ENCODE data around the gene UNC45A.

UNC45A gene

GRCh38 chr15:90942354-90943120, 7.5 kb downstream of the UNC45A start:
- no peak overlapping the region for H3K27ac ChIP-seq (ENCODE audit: low read length, poor library complexity, severe bottlenecking)
- H3K4me3 ChIP-seq (ENCODE audit: insufficient read depth in 1 of 2, low read depth in 1 of 2, low read length in 2 of 2): no peak overlapping the region
- H2BK15ac ChIP-seq (ENCODE audit: low read depth, poor library complexity, severe bottlenecking): no peak overlapping the region
- no peak overlapping the region for H3K23ac ChIP-seq (ENCODE audit: low read length in 2 of 2)
- H3K14ac ChIP-seq (ENCODE audit: low read length in 2 of 2): no peak overlapping the region
- no peak for DNase-seq
- H2BK120ac ChIP-seq (ENCODE audit: low read depth, low read length): no peak overlapping the region
- no peak overlapping the region for H4K91ac ChIP-seq (ENCODE audit: low read length)
- peaks cover 10% of the 10 kb centered on the region for H3K4me1 ChIP-seq (ENCODE audit: control insufficient read depth, insufficient read depth, low read depth, low read length)
- no peak overlapping the region for H2AFZ ChIP-seq (ENCODE audit: low read depth, low read length)
- WGBS: 92% methylated on average over 12 of the region's 12 CpGs
- H3K9me3 ChIP-seq (ENCODE audit: control insufficient read depth, low read length): no peaks in the 10 kb centered on the region
- H2BK12ac ChIP-seq (ENCODE audit: low read length in 2 of 2): no peak overlapping the region
- no peak overlapping the region for H2AK5ac ChIP-seq (ENCODE audit: low read length, severe bottlenecking)
- H3K18ac ChIP-seq (ENCODE audit: low read depth in 1 of 2, low read length in 2 of 2): no peak overlapping the region
- H3K27me3 ChIP-seq (ENCODE audit: control insufficient read depth in 1 of 2, insufficient read depth in 1 of 2, low read length in 2 of 2): no peaks in the 10 kb centered on the region
- H2BK5ac ChIP-seq (ENCODE audit: low read depth, low read length, poor library complexity, severe bottlenecking): no peak overlapping the region
- no peak overlapping the region for H3K9ac ChIP-seq (ENCODE audit: low read length)
- H3K79me1 ChIP-seq (replicated peaks; ENCODE audit: low read length, poor library complexity, severe bottlenecking): peaks cover 39% of the 10 kb centered on the region
- H3K4me2 ChIP-seq (ENCODE audit: low read length, poor library complexity, severe bottlenecking): no peak overlapping the region
- no peak overlapping the region for H3K4ac ChIP-seq (ENCODE audit: low read depth in 1 of 2, low read length in 2 of 2)
- no peak overlapping the region for H4K8ac ChIP-seq (ENCODE audit: low read length)
- peaks cover 81 to 86% of the 10 kb centered on the region in 2 experiments for H3K36me3 ChIP-seq (ENCODE audit: control insufficient read depth in 1 of 2, insufficient read depth in 2 of 2, low read depth in 1 of 2, low read length in 2 of 2)

- H3K4me2 ChIP-seq (ENCODE audit: low read length, poor library complexity, severe bottlenecking): no peak overlapping the region
- H3K4ac ChIP-seq (ENCODE audit: low read depth in 1 of 2, low read length in 2 of 2): no peak overlapping the region
- H3K36me3 ChIP-seq (ENCODE audit: control insufficient read depth in 1 of 2, insufficient read depth in 2 of 2, low read depth in 1 of 2, low read length in 2 of 2): peaks cover 86 to 87% of the 10 kb centered on the region in 2 experiments
- H3K9ac ChIP-seq (ENCODE audit: low read length): no peak overlapping the region
- H3K27me3 ChIP-seq (ENCODE audit: control insufficient read depth in 1 of 2, insufficient read depth in 1 of 2, low read length in 2 of 2): no peaks in the 10 kb centered on the region
- DNase-seq: no peak
- no peaks in the 10 kb centered on the region for H3K9me3 ChIP-seq (ENCODE audit: control insufficient read depth, low read length)
- no peak overlapping the region for H2AK5ac ChIP-seq (ENCODE audit: low read length, severe bottlenecking)
- H2BK12ac ChIP-seq (ENCODE audit: low read length in 2 of 2): no peak overlapping the region
- H3K23ac ChIP-seq (ENCODE audit: low read length in 2 of 2): no peak overlapping the region
- H4K8ac ChIP-seq (ENCODE audit: low read length): no peak overlapping the region
- H3K18ac ChIP-seq (ENCODE audit: low read depth in 1 of 2, low read length in 2 of 2): no peak overlapping the region
- no peak overlapping the region for H2BK5ac ChIP-seq (ENCODE audit: low read depth, low read length, poor library complexity, severe bottlenecking)
- over 99% methylated on average over 7 of the region's 7 CpGs for WGBS
- peaks cover 27% of the 10 kb centered on the region for H3K4me1 ChIP-seq (ENCODE audit: control insufficient read depth, insufficient read depth, low read depth, low read length)
- no peak overlapping the region for H3K4me3 ChIP-seq (ENCODE audit: insufficient read depth in 1 of 2, low read depth in 1 of 2, low read length in 2 of 2)
- no peak overlapping the region for H3K14ac ChIP-seq (ENCODE audit: low read length in 2 of 2)
- H3K79me1 ChIP-seq (replicated peaks; ENCODE audit: low read length, poor library complexity, severe bottlenecking): peaks cover 28% of the 10 kb centered on the region
- no peak overlapping the region for H4K91ac ChIP-seq (ENCODE audit: low read length)
- no peak overlapping the region for H2BK120ac ChIP-seq (ENCODE audit: low read depth, low read length)
- H2BK15ac ChIP-seq (ENCODE audit: low read depth, poor library complexity, severe bottlenecking): no peak overlapping the region
- no peak overlapping the region for H3K27ac ChIP-seq (ENCODE audit: low read length, poor library complexity, severe bottlenecking)
- H2AFZ ChIP-seq (ENCODE audit: low read depth, low read length): no peak overlapping the region
Measured at GRCh38 chr15:90945091-90945490, 10.0 kb downstream of the UNC45A start.

DNA sequence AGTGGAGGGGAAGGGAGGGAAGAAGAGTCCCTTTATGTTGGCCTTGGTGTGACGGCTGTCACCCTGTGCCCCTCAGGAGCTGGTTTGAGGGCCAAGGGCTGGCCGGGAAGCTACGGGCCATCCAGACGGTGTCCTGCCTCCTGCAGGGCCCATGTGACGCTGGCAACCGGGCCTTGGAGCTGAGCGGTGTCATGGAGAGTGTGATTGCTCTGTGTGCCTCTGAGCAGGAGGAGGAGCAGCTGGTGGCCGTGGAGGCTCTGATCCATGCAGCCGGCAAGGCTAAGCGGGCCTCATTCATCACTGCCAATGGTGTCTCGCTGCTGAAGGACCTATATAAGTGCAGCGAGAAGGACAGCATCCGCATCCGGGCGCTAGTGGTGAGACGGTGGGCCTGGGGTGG, 11.5 kb downstream of the UNC45A start:
- H4K91ac ChIP-seq (ENCODE audit: low read length): no peak overlapping the region
- DNase-seq: no peak
- H4K8ac ChIP-seq (ENCODE audit: low read length): no peak overlapping the region
- no peak overlapping the region for H2BK5ac ChIP-seq (ENCODE audit: low read depth, low read length, poor library complexity, severe bottlenecking)
- no peak overlapping the region for H3K4ac ChIP-seq (ENCODE audit: low read depth in 1 of 2, low read length in 2 of 2)
- H2BK15ac ChIP-seq (ENCODE audit: low read depth, poor library complexity, severe bottlenecking): no peak overlapping the region
- no peak overlapping the region for H3K27ac ChIP-seq (ENCODE audit: low read length, poor library complexity, severe bottlenecking)
- H3K23ac ChIP-seq (ENCODE audit: low read length in 2 of 2): no peak overlapping the region
- H3K36me3 ChIP-seq (ENCODE audit: control insufficient read depth in 1 of 2, insufficient read depth in 2 of 2, low read depth in 1 of 2, low read length in 2 of 2): peaks cover 84 to 87% of the 10 kb centered on the region in 2 experiments
- H3K4me1 ChIP-seq (ENCODE audit: control insufficient read depth, insufficient read depth, low read depth, low read length): peaks cover 24% of the 10 kb centered on the region
- 98% methylated on average over 16 of the region's 16 CpGs for WGBS
- H3K27me3 ChIP-seq (ENCODE audit: control insufficient read depth in 1 of 2, insufficient read depth in 1 of 2, low read length in 2 of 2): no peaks in the 10 kb centered on the region
- H3K9ac ChIP-seq (ENCODE audit: low read length): no peak overlapping the region
- H3K14ac ChIP-seq (ENCODE audit: low read length in 2 of 2): no peak overlapping the region
- H3K18ac ChIP-seq (ENCODE audit: low read depth in 1 of 2, low read length in 2 of 2): no peak overlapping the region
- H2AK5ac ChIP-seq (ENCODE audit: low read length, severe bottlenecking): no peak overlapping the region
- no peak overlapping the region for H3K4me3 ChIP-seq (ENCODE audit: insufficient read depth in 1 of 2, low read depth in 1 of 2, low read length in 2 of 2)
- no peaks in the 10 kb centered on the region for H3K9me3 ChIP-seq (ENCODE audit: control insufficient read depth, low read length)
- no peak overlapping the region for H2BK120ac ChIP-seq (ENCODE audit: low read depth, low read length)
- H3K4me2 ChIP-seq (ENCODE audit: low read length, poor library complexity, severe bottlenecking): no peak overlapping the region
- H2BK12ac ChIP-seq (ENCODE audit: low read length in 2 of 2): no peak overlapping the region
- H3K79me1 ChIP-seq (replicated peaks; ENCODE audit: low read length, poor library complexity, severe bottlenecking): peaks cover 24% of the 10 kb centered on the region
- H2AFZ ChIP-seq (ENCODE audit: low read depth, low read length): no peak overlapping the region

- H3K79me1 ChIP-seq (replicated peaks; ENCODE audit: low read length, poor library complexity, severe bottlenecking): peaks cover 22% of the 10 kb centered on the region
- H3K27me3 ChIP-seq (ENCODE audit: control insufficient read depth in 1 of 2, insufficient read depth in 1 of 2, low read length in 2 of 2): no peaks in the 10 kb centered on the region
- H3K9ac ChIP-seq (ENCODE audit: low read length): no peak overlapping the region
- H3K36me3 ChIP-seq (ENCODE audit: control insufficient read depth in 1 of 2, insufficient read depth in 2 of 2, low read depth in 1 of 2, low read length in 2 of 2): peaks cover 85 to 90% of the 10 kb centered on the region in 2 experiments
- H2BK15ac ChIP-seq (ENCODE audit: low read depth, poor library complexity, severe bottlenecking): no peak overlapping the region
- H3K4me1 ChIP-seq (ENCODE audit: control insufficient read depth, insufficient read depth, low read depth, low read length): peaks cover 24% of the 10 kb centered on the region
- H2BK5ac ChIP-seq (ENCODE audit: low read depth, low read length, poor library complexity, severe bottlenecking): no peak overlapping the region
- no peak overlapping the region for H3K27ac ChIP-seq (ENCODE audit: low read length, poor library complexity, severe bottlenecking)
- H3K14ac ChIP-seq (ENCODE audit: low read length in 2 of 2): no peak overlapping the region
- H2AK5ac ChIP-seq (ENCODE audit: low read length, severe bottlenecking): no peak overlapping the region
- H2BK12ac ChIP-seq (ENCODE audit: low read length in 2 of 2): no peak overlapping the region
- DNase-seq: no peak
- WGBS: 87% methylated on average over 8 of the region's 8 CpGs
- no peak overlapping the region for H4K91ac ChIP-seq (ENCODE audit: low read length)
- no peak overlapping the region for H3K23ac ChIP-seq (ENCODE audit: low read length in 2 of 2)
- no peak overlapping the region for H3K4me2 ChIP-seq (ENCODE audit: low read length, poor library complexity, severe bottlenecking)
- no peak overlapping the region for H4K8ac ChIP-seq (ENCODE audit: low read length)
- H3K4ac ChIP-seq (ENCODE audit: low read depth in 1 of 2, low read length in 2 of 2): no peak overlapping the region
- H3K4me3 ChIP-seq (ENCODE audit: insufficient read depth in 1 of 2, low read depth in 1 of 2, low read length in 2 of 2): no peak overlapping the region
- no peak overlapping the region for H2AFZ ChIP-seq (ENCODE audit: low read depth, low read length)
- H2BK120ac ChIP-seq (ENCODE audit: low read depth, low read length): no peak overlapping the region
- no peaks in the 10 kb centered on the region for H3K9me3 ChIP-seq (ENCODE audit: control insufficient read depth, low read length)
- H3K18ac ChIP-seq (ENCODE audit: low read depth in 1 of 2, low read length in 2 of 2): no peak overlapping the region
Measured at GRCh38 chr15:90946941-90947576, 12.0 kb downstream of the UNC45A start.
